GM12878 (cell line): ENCODE measurements around the gene DEPDC1B.

Source experiments
- CBFB ChIP-seq: IDR thresholded peaks from 2 replicates; pipeline ENCODE4 v1.6.1; 2016; ENCODE audit warnings: antibody characterized with exemption, low read depth
- EZH2 ChIP-seq: IDR thresholded peaks from 2 replicates; pipeline ENCODE4 v1.6.1; 2012; ENCODE audit warnings: low read depth, mild to moderate bottlenecking, control low read depth, inconsistent platforms, low read length, borderline replicate concordance; ENCODE audit not compliant: control insufficient read depth
- JUND ChIP-seq: IDR thresholded peaks from 2 replicates; pipeline ENCODE4 v1.6.1; 2012; ENCODE audit warnings: low read depth, mild to moderate bottlenecking, low read length, improper control_type of control experiment, moderate library complexity
- NBN ChIP-seq: fragments of 450-650 bp; IDR thresholded peaks from 2 replicates; pipeline ENCODE4 v1.6.1; 2016
- NR2F1 ChIP-seq: fragments of 450-650 bp; conservative IDR thresholded peaks from 2 replicates; pipeline ENCODE4 v1.6.1; 2017; ENCODE audit warnings: mild to moderate bottlenecking
- PML ChIP-seq: IDR thresholded peaks from 2 replicates; pipeline ENCODE4 v1.6.1; 2012; ENCODE audit warnings: low read length, inconsistent platforms
- POLR2A ChIP-seq: IDR thresholded peaks from 2 replicates; pipeline ENCODE4 v1.6.1; 2011; ENCODE audit warnings: low read depth, mild to moderate bottlenecking, low read length
- POLR2AphosphoS5 ChIP-seq: IDR thresholded peaks from 2 replicates; pipeline ENCODE4 v1.6.1; 2011; ENCODE audit warnings: mild to moderate bottlenecking, low read length, inconsistent platforms
- SMAD1 ChIP-seq: fragments of 450-650 bp; IDR thresholded peaks from 2 replicates; pipeline ENCODE4 v1.6.1; 2018; ENCODE audit warnings: mild to moderate bottlenecking, low read depth; ENCODE audit not compliant: partially characterized antibody
- SRF ChIP-seq, 2 experiments: IDR thresholded peaks; 2 replicates each; pipeline ENCODE4 v1.6.1; 2011; ENCODE audit warnings: low read depth in 2 of 2, low read length in 2 of 2, mild to moderate bottlenecking in 1 of 2, moderate library complexity in 1 of 2
- YY1 ChIP-seq: IDR thresholded peaks from 2 replicates; pipeline ENCODE4 v1.6.1; 2011; ENCODE audit warnings: low read depth, mild to moderate bottlenecking, low read length
- TF ChIP-seq, protein P1 (sequence below), 3 experiments: IDR thresholded peaks in 2 of 3; conservative IDR thresholded peaks in 1 of 3; 2 replicates each; pipeline ENCODE4 v1.5.1; 2011; ENCODE audit warnings: low read depth in 3 of 3, low read length in 3 of 3, mild to moderate bottlenecking in 3 of 3, control low read depth in 2 of 3, moderate library complexity in 2 of 3, inconsistent platforms in 1 of 3, mixed read lengths in 1 of 3; ENCODE audit not compliant: control insufficient read depth in 2 of 3, insufficient read depth in 1 of 3; ENCODE audit errors: extremely low read depth in 1 of 3
- TF ChIP-seq, protein P2 (sequence below): IDR thresholded peaks from 2 replicates; pipeline ENCODE4 v1.6.1; 2011; ENCODE audit warnings: low read depth, low read length, improper control_type of control experiment, borderline replicate concordance

DNA sequence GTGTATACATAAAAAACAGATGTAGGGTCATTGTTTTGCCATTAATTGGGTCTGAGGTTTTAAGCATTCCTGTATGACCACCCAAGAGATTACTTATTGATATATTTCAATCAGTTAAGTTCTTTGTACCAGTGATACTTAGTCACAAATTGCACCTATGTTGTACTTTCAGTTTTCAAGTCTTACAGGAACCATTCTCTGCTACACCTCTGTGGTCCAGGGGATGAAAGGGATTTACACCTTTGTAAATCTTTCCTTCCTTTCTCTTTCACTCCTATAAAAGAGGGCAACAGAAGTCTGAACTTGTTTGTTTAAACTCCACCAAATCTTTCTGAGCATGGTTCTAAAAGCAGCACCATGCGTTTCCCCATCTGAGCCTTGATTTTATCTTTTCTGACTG lies 86.1 kb downstream of the DEPDC1B start:
- TF ChIP-seq, protein P1, sequence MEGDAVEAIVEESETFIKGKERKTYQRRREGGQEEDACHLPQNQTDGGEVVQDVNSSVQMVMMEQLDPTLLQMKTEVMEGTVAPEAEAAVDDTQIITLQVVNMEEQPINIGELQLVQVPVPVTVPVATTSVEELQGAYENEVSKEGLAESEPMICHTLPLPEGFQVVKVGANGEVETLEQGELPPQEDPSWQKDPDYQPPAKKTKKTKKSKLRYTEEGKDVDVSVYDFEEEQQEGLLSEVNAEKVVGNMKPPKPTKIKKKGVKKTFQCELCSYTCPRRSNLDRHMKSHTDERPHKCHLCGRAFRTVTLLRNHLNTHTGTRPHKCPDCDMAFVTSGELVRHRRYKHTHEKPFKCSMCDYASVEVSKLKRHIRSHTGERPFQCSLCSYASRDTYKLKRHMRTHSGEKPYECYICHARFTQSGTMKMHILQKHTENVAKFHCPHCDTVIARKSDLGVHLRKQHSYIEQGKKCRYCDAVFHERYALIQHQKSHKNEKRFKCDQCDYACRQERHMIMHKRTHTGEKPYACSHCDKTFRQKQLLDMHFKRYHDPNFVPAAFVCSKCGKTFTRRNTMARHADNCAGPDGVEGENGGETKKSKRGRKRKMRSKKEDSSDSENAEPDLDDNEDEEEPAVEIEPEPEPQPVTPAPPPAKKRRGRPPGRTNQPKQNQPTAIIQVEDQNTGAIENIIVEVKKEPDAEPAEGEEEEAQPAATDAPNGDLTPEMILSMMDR (IDR thresholded peaks at IDR 0.05 in 2 of 3, conservative IDR thresholded peaks at IDR 0.05 in 1 of 3; ENCODE audit: control insufficient read depth in 2 of 3, extremely low read depth in 1 of 3, insufficient read depth in 1 of 3, low read depth in 3 of 3, low read length in 3 of 3): no peak
- TF ChIP-seq, protein P2, sequence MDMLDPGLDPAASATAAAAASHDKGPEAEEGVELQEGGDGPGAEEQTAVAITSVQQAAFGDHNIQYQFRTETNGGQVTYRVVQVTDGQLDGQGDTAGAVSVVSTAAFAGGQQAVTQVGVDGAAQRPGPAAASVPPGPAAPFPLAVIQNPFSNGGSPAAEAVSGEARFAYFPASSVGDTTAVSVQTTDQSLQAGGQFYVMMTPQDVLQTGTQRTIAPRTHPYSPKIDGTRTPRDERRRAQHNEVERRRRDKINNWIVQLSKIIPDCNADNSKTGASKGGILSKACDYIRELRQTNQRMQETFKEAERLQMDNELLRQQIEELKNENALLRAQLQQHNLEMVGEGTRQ: no peak
- TF ChIP-seq POLR2A (no peak), CBFB (no peak), SMAD1 (no peak), SRF (IDR thresholded peaks at IDR 0.05; ENCODE audit: low read depth in 2 of 2, low read length in 2 of 2) (no peak), YY1 (no peak), POLR2AphosphoS5 (no peak), EZH2 (no peak), JUND (no peak), NBN (no peak), NR2F1 (no peak), PML (no peak)
